ENCODE measurements around the gene HCFC2.
A peak's percentile ranks its signal among the peaks of the same experiment; 100 is the strongest.
"Not testable (repeated sequence)": the region's sequence is repeated elsewhere in the genome, so short reads cannot be mapped to it uniquely, and the experiment has no call there.

Gene HCFC2

GRCh38 chr12:104026841-104027599 lies 37.3 kb upstream of the HCFC2 start:
- H3K4me3 ChIP-seq (ENCODE audit: low read depth, low read length) = no peak overlapping the region
- CTCF ChIA-PET = interaction anchor here (1.2 kb wide), 1 partner anchor 14 kb away, joined by 5 read pairs; no protein-coding TSS in a partner anchor
- no peak for TF ChIP-seq CTCF (IDR thresholded peaks at IDR 0.05; ENCODE audit: insufficient read depth, low read length, missing control alignments)
- no peak for DNase-seq (ENCODE audit: low read depth, low spot score)
- POLR2A ChIA-PET = no interaction called here

- DNase-seq (ENCODE audit: low read depth, low spot score); H3K4me3 ChIP-seq (ENCODE audit: low read depth, low read length); POLR2A ChIA-PET; CTCF ChIA-PET: not testable (repeated sequence)
Measured at GRCh38 chr12:104030596-104030995, 33.7 kb upstream of the HCFC2 start.

GRCh38 chr12:104036143-104036542 lies 28.2 kb upstream of the HCFC2 start:
- DNase-seq (ENCODE audit: low read depth, low spot score); POLR2A ChIA-PET; H3K4me3 ChIP-seq (ENCODE audit: low read depth, low read length); CTCF ChIA-PET: not testable (repeated sequence)

GRCh38 chr12:104039769-104040168 lies 24.6 kb upstream of the HCFC2 start:
- DNase-seq (ENCODE audit: low read depth, low spot score); POLR2A ChIA-PET; H3K4me3 ChIP-seq (ENCODE audit: low read depth, low read length): not testable (repeated sequence)
- CTCF ChIA-PET = interaction anchor here (0.9 kb wide), 1 partner anchor 18 kb away, joined by 3 read pairs; no protein-coding TSS in a partner anchor

- ChIA-PET POLR2A (no interaction called here), CTCF (interaction anchor here (1.0 to 1.7 kb wide), 3 partner anchors 14 to 66 kb away, joined by 4 read pairs; no protein-coding TSS in a partner anchor)
- H3K4me3 ChIP-seq (ENCODE audit: low read depth, low read length) = no peak overlapping the region
- DNase-seq (ENCODE audit: low read depth, low spot score) = no peak
- TF ChIP-seq CTCF (IDR thresholded peaks at IDR 0.05; ENCODE audit: insufficient read depth, low read length, missing control alignments) = no peak
Measured at GRCh38 chr12:104042580-104042979, 21.8 kb upstream of the HCFC2 start.

GRCh38 chr12:104044158-104044557 lies 20.2 kb upstream of the HCFC2 start:
- no peak for DNase-seq (ENCODE audit: low read depth, low spot score)
- POLR2A ChIA-PET = no interaction called here
- no peak for TF ChIP-seq CTCF (IDR thresholded peaks at IDR 0.05; ENCODE audit: insufficient read depth, low read length, missing control alignments)
- CTCF ChIA-PET = no interaction called here
- H3K4me3 ChIP-seq (ENCODE audit: low read depth, low read length) = no peak overlapping the region

GRCh38 chr12:104046306-104046705 lies 18.0 kb upstream of the HCFC2 start:
- no peak overlapping the region for H3K4me3 ChIP-seq (ENCODE audit: low read depth, low read length)
- DNase-seq (ENCODE audit: low read depth, low spot score) = no peak
- ChIA-PET CTCF (interaction anchor here (1.3 to 1.5 kb wide), 2 partner anchors 12 to 162 kb away, joined by 3 to 4 read pairs; no protein-coding TSS in a partner anchor), POLR2A (no interaction called here)
- TF ChIP-seq CTCF (IDR thresholded peaks at IDR 0.05; ENCODE audit: insufficient read depth, low read length, missing control alignments) = no peak

GRCh38 chr12:104048162-104048561 lies 16.2 kb upstream of the HCFC2 start:
- no peak for DNase-seq (ENCODE audit: low read depth, low spot score)
- peak overlapping the region; percentile 67 for H3K4me3 ChIP-seq (ENCODE audit: low read depth, low read length)
- no peak for TF ChIP-seq CTCF (IDR thresholded peaks at IDR 0.05; ENCODE audit: insufficient read depth, low read length, missing control alignments)
- ChIA-PET POLR2A (no interaction called here), CTCF (no interaction called here)

All from AG04449 (cell line).